Endothelial cell of umbilical vein (primary cell): Measurements from ENCODE around the gene ADH1A. TPM values are rescaled to one million over a fixed set of nuclear protein-coding genes. Genes with fewer than 3 reads are reported as not detected.

Source experiments
- BruUV-seq: library from RNA; stranded (reverse); fragments of 400-500 nt; replicated peaks from 2 replicates; lab custom pipeline; 2021; lab: Mats Ljungman, UMichigan
- CTCF ChIA-PET: fragments of 300-600, 350-600 bp; sonication (Branson Sonifier 250); formaldehyde crosslinking; loops from one replicate; lab custom pipeline; 2021; ENCODE audit warnings: antibody characterized with exemption, inconsistent platforms; lab: Charles Lee
- POLR2A ChIA-PET: fragments of 300-600, 350-600 bp; sonication (Branson Sonifier 250); formaldehyde crosslinking; loops from one replicate; lab custom pipeline; 2021; ENCODE audit warnings: antibody characterized with exemption, inconsistent platforms; lab: Charles Lee
- DNase-seq: peaks from one replicate; pipeline ENCODE4 v3.0.0-alpha.2; 2011; ENCODE audit warnings: low read depth, low spot score
- FAIRE-seq: peaks from 2 replicates; lab custom pipeline; 2011; peaks lifted over from hg19 to GRCh38; lab: Jason Lieb, UNC
- H2AFZ ChIP-seq: 2 replicates; pipeline ENCODE4 v1.6.0; 2012; ENCODE audit warnings: low read depth, low read length, control low read depth, inconsistent platforms
- H3K27ac ChIP-seq: 2 replicates; pipeline ENCODE4 v1.5.1; 2011; ENCODE audit warnings: low read depth, mild to moderate bottlenecking, control low read depth, low read length, moderate library complexity; ENCODE audit not compliant: insufficient read depth
- H3K27me3 ChIP-seq, 2 experiments: 2 replicates each; pipeline versions ENCODE4 v1.6.0 to v1.6.1; 2011; ENCODE audit warnings: low read length in 2 of 2, mixed read lengths in 1 of 2; ENCODE audit not compliant: control insufficient read depth in 2 of 2, insufficient read depth in 2 of 2
- H3K36me3 ChIP-seq, 2 experiments: 2 replicates in 1 of 2; 3 replicates in 1 of 2; pipeline ENCODE4 v1.5.1; 2011; ENCODE audit warnings: low read length in 2 of 2, mild to moderate bottlenecking in 1 of 2, moderate library complexity in 1 of 2; ENCODE audit not compliant: control insufficient read depth in 2 of 2, insufficient read depth in 2 of 2; ENCODE audit errors: extremely low read depth in 1 of 2
- H3K4me1 ChIP-seq: 3 replicates; pipeline ENCODE4 v1.5.1; 2011; ENCODE audit warnings: mild to moderate bottlenecking, low read length; ENCODE audit not compliant: control insufficient read depth, insufficient read depth; ENCODE audit errors: extremely low read depth
- H3K4me2 ChIP-seq: 2 replicates; pipeline ENCODE4 v1.6.1; 2011; ENCODE audit warnings: low read length, control low read depth, mixed read lengths; ENCODE audit not compliant: insufficient read depth
- H3K4me3 ChIP-seq, 3 experiments: fragments of 200-600 bp in 1 of 3; sonication (generic), shearing (Covaris generic) in 1 of 3; replicated peaks in 1 of 3; 2 replicates each; pipeline ENCODE4 v1.5.1; 2011 to 2016; ENCODE audit warnings: control low read depth in 3 of 3, low read length in 3 of 3, mild to moderate bottlenecking in 2 of 3, inconsistent platforms in 1 of 3, low read depth in 1 of 3, moderate library complexity in 1 of 3; ENCODE audit not compliant: insufficient read depth in 1 of 3
- H3K79me2 ChIP-seq: 2 replicates; pipeline ENCODE4 v1.6.0; 2012; ENCODE audit warnings: low read length, inconsistent platforms; ENCODE audit not compliant: control insufficient read depth, insufficient read depth
- H3K9ac ChIP-seq: replicated peaks from 2 replicates; pipeline ENCODE3; 2011; ENCODE audit warnings: low read length, control low read depth; ENCODE audit not compliant: insufficient read depth; ENCODE audit errors: extremely low read depth
- H3K9me1 ChIP-seq: replicated peaks from 3 replicates; pipeline ENCODE4 v1.6.0; 2011; ENCODE audit warnings: mild to moderate bottlenecking, low read length; ENCODE audit not compliant: control insufficient read depth, insufficient read depth; ENCODE audit errors: extremely low read depth
- H3K9me3 ChIP-seq: replicated peaks from 2 replicates; pipeline ENCODE4 v1.5.1; 2012; ENCODE audit warnings: low read length, inconsistent platforms; ENCODE audit not compliant: control insufficient read depth, insufficient read depth
- H4K20me1 ChIP-seq: replicated peaks from 2 replicates; pipeline ENCODE3; 2011; ENCODE audit warnings: mild to moderate bottlenecking, low read length; ENCODE audit not compliant: control insufficient read depth, insufficient read depth; ENCODE audit errors: extremely low read depth
- EZH2 ChIP-seq: IDR thresholded peaks from 2 replicates; pipeline ENCODE4 v1.6.1; 2012; ENCODE audit warnings: borderline replicate concordance, low read depth, mild to moderate bottlenecking, moderate library complexity, low read length, inconsistent platforms; ENCODE audit not compliant: severe bottlenecking
- FOS ChIP-seq: IDR thresholded peaks from 2 replicates; pipeline ENCODE4 v1.6.1; 2011; ENCODE audit warnings: mild to moderate bottlenecking, low read length, moderate library complexity, borderline replicate concordance; ENCODE audit not compliant: insufficient read depth
- GATA2 ChIP-seq: IDR thresholded peaks from 2 replicates; pipeline ENCODE4 v1.7.0; 2011; ENCODE audit warnings: low read depth, mild to moderate bottlenecking, moderate library complexity, mixed read lengths, low read length; ENCODE audit not compliant: insufficient read length, insufficient read depth
- JUN ChIP-seq: IDR thresholded peaks from 2 replicates; pipeline ENCODE4 v1.6.1; 2011; ENCODE audit warnings: borderline replicate concordance, low read depth; ENCODE audit not compliant: insufficient read length, insufficient read depth
- MYC ChIP-seq: IDR thresholded peaks from one replicate; pipeline ENCODE4 v1.6.1; 2011; ENCODE audit warnings: mild to moderate bottlenecking, low read depth, low read length
- POLR2A ChIP-seq: IDR thresholded peaks from 2 replicates; pipeline ENCODE4 v1.6.1; 2012; ENCODE audit warnings: low read depth, mild to moderate bottlenecking, control low read depth, low read length
- POLR2AphosphoS5 ChIP-seq: IDR thresholded peaks from 2 replicates; pipeline ENCODE4 v1.6.1; 2012; ENCODE audit warnings: low read depth, mild to moderate bottlenecking, control low read depth, low read length, moderate library complexity; ENCODE audit not compliant: insufficient read depth
- dilution Hi-C: fragments of 300-500 bp; cut with MboI; formaldehyde crosslinking; loops from one replicate; pipeline ENCODE4 v1.15.0; 2019; ENCODE audit warnings: low sequenced_read_pairs; ENCODE audit not compliant: extremely low pct_ligation_motif_present
- intact Hi-C: fragments of 100-400 bp; cut with micrococcal nuclease; formaldehyde crosslinking; loops from one replicate; pipeline ENCODE4 v1.10.0; 2022
- polyA plus RNA-seq, 4 experiments: library from polyadenylated mRNA; depleted of rRNA in 3 of 4; stranded (reverse) in 3 of 4; unstranded in 1 of 4; fragments of >200 nt; gene quantifications; 2 replicates each; pipeline versions ENCODE4 v1.2.1 to v1.2.3, GENCODE V29; 2011 to 2012; ENCODE audit warnings: missing spikeins in 1 of 4
- total RNA-seq: library from RNA; stranded (reverse); gene quantifications from 2 replicates; pipeline ENCODE4 v1.2.3, GENCODE V29; 2021
- TF ChIP-seq, protein P1 (sequence below), 2 donors: IDR thresholded peaks; 1 replicate in 1 of 2; 2 replicates in 1 of 2; pipeline ENCODE4 v1.5.1; 2011; ENCODE audit warnings: low read length in 2 of 2, mild to moderate bottlenecking in 2 of 2, moderate library complexity in 2 of 2, control low read depth in 1 of 2, inconsistent platforms in 1 of 2, low read depth in 1 of 2; ENCODE audit not compliant: insufficient read depth in 1 of 2; ENCODE audit errors: extremely low read depth in 1 of 2
- TF ChIP-seq, protein P2 (sequence below): IDR thresholded peaks from 2 replicates; pipeline ENCODE4 v1.6.1; 2011; ENCODE audit not compliant: insufficient read depth, insufficient read length

ADH1A gene
- total and polyA plus RNA-seq, 2 donors (not counting 3 experiments of a cell fraction or from before 2014, with no cell fraction given) = not detected

DNA sequence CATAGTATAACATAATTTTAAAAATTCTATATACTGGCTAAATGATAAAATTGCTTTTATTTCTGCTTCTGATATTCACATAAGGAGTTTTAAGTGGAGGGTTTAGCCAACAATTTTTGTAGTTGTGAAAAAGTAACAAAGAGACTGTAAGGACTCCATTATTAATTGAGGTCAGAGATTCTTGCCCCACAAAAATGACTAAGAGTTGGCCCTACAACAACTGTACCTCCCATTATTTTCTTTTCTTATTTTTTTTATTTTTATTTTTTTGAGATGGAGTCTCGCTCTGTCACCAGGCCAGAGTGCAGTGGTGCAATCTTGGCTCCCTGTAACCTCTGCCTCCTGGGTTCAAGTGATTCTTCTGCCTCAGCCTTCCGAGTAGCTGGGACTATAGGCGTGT, 39.9 kb upstream of the ADH1A start:
- no peak overlapping the region for H3K9ac ChIP-seq
- DNase-seq = no peak
- FAIRE-seq = no peak
- POLR2A ChIA-PET = no interaction called here
- no peaks in the 10 kb centered on the region for H4K20me1 ChIP-seq
- H3K27me3 ChIP-seq = no peaks in the 10 kb centered on the region
- no peak overlapping the region for H3K27ac ChIP-seq
- intact Hi-C loops (no loop called here), dilution Hi-C loops (no loop called here)
- CTCF ChIA-PET = no interaction called here
- H3K9me1 ChIP-seq = no peaks in the 10 kb centered on the region
- BruUV-seq = no TSS peak
- no peaks in the 10 kb centered on the region for H3K9me3 ChIP-seq
- no peak overlapping the region for H3K4me2 ChIP-seq
- H3K36me3 ChIP-seq = no peaks in the 10 kb centered on the region
- no peaks in the 10 kb centered on the region for H3K79me2 ChIP-seq
- no peak for TF ChIP-seq POLR2AphosphoS5
- TF ChIP-seq EZH2 = no peak
- no peak for TF ChIP-seq FOS
- TF ChIP-seq, protein P1, sequence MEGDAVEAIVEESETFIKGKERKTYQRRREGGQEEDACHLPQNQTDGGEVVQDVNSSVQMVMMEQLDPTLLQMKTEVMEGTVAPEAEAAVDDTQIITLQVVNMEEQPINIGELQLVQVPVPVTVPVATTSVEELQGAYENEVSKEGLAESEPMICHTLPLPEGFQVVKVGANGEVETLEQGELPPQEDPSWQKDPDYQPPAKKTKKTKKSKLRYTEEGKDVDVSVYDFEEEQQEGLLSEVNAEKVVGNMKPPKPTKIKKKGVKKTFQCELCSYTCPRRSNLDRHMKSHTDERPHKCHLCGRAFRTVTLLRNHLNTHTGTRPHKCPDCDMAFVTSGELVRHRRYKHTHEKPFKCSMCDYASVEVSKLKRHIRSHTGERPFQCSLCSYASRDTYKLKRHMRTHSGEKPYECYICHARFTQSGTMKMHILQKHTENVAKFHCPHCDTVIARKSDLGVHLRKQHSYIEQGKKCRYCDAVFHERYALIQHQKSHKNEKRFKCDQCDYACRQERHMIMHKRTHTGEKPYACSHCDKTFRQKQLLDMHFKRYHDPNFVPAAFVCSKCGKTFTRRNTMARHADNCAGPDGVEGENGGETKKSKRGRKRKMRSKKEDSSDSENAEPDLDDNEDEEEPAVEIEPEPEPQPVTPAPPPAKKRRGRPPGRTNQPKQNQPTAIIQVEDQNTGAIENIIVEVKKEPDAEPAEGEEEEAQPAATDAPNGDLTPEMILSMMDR (IDR thresholded peaks at IDR 0.05; ENCODE audit: extremely low read depth in 1 of 2, insufficient read depth in 1 of 2, low read depth in 1 of 2, low read length in 2 of 2) = no peak
- TF ChIP-seq MYC = no peak
- no peak for TF ChIP-seq GATA2
- TF ChIP-seq, protein P2, sequence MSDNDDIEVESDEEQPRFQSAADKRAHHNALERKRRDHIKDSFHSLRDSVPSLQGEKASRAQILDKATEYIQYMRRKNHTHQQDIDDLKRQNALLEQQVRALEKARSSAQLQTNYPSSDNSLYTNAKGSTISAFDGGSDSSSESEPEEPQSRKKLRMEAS = no peak
- no peak for TF ChIP-seq JUN
- no peak for TF ChIP-seq POLR2A
- H3K4me3 ChIP-seq = no peak overlapping the region
- H2AFZ ChIP-seq = no peak overlapping the region
- no peaks in the 10 kb centered on the region for H3K4me1 ChIP-seq
